HCT116 (cell line): ENCODE data around the gene AQP1. TPM values are rescaled to one million over a fixed set of nuclear protein-coding genes. Genes with fewer than 3 reads are reported as not detected.

Experiments used
- ATAC-seq: fragments of 200-7000 bp; cut with Tn5 transposase; 2 replicates; pipeline ENCODE4 v1.9.1; 2020; ENCODE audit warnings: mild to moderate bottlenecking, moderate library complexity
- BruUV-seq: library from RNA; stranded (reverse); fragments of 400-500 nt; replicated peaks from 2 replicates; lab custom pipeline; 2021; lab: Mats Ljungman, UMichigan
- CTCF ChIA-PET: fragments of 300-600 bp; sonication (Branson Sonifier 250); formaldehyde crosslinking; loops from one replicate; lab custom pipeline; 2021; ENCODE audit warnings: antibody characterized with exemption; lab: Charles Lee
- POLR2A ChIA-PET: fragments of 300-600, 350-600 bp; sonication (Branson Sonifier 250); formaldehyde crosslinking; loops from one replicate; lab custom pipeline; 2021; ENCODE audit warnings: antibody characterized with exemption; lab: Charles Lee
- RAD21 ChIA-PET, 2 experiments: fragments of 300-600 bp; sonication (Branson Sonifier 250); formaldehyde crosslinking; loops; one replicate each; lab custom pipeline; 2023; ENCODE audit warnings: low total read pairs in 2 of 2; ENCODE audit not compliant: uncharacterized antibody in 2 of 2, unreplicated experiment in 2 of 2, low non-redundant PET in 1 of 2; lab: Charles Lee
- DNase-seq: peaks from one replicate; pipeline ENCODE4 v3.0.0-alpha.2; 2010; ENCODE audit warnings: low read depth, low spot score
- H2AFZ ChIP-seq: fragments of 200-600 bp; shearing (Covaris generic), sonication (generic); 2 replicates; pipeline ENCODE4 v1.6.1; 2017; ENCODE audit warnings: low read depth, mixed run types, mixed read lengths, antibody characterized with exemption, low read length; ENCODE audit not compliant: poor library complexity, severe bottlenecking
- H3K27ac ChIP-seq: 2 replicates; pipeline ENCODE4 v1.5.1; 2012; ENCODE audit warnings: low read depth, low read length
- H3K27me3 ChIP-seq: fragments of 200-600 bp; sonication (generic); 2 replicates; pipeline ENCODE4 v1.6.1; 2016; ENCODE audit warnings: mixed run types, low read length, mixed read lengths; ENCODE audit not compliant: insufficient read depth
- H3K36me3 ChIP-seq, 2 experiments: fragments of 200-500 bp in 1 of 2; fragments of 200-600 bp in 1 of 2; sonication (Bioruptor generic) in 1 of 2; sonication (generic) in 1 of 2; 2 replicates each; pipeline versions ENCODE4 v1.5.1 to v1.6.1; 2014 to 2016; ENCODE audit warnings: low read length in 2 of 2, inconsistent platforms in 1 of 2, mixed read lengths in 1 of 2, mixed run types in 1 of 2; ENCODE audit not compliant: insufficient read depth in 2 of 2, control insufficient read depth in 1 of 2
- H3K4me1 ChIP-seq, 2 experiments: fragments of 200-600 bp in 1 of 2; sonication (generic) in 1 of 2; 2 replicates each; pipeline versions ENCODE4 v1.5.1 to v1.6.1; 2012 to 2017; ENCODE audit warnings: low read length in 2 of 2, inconsistent platforms in 1 of 2, mild to moderate bottlenecking in 1 of 2, mixed read lengths in 1 of 2, mixed run types in 1 of 2, moderate library complexity in 1 of 2; ENCODE audit not compliant: insufficient read depth in 2 of 2, control insufficient read depth in 1 of 2
- H3K4me2 ChIP-seq: fragments of 200-600 bp; sonication (generic); 2 replicates; pipeline ENCODE4 v1.6.1; 2017; ENCODE audit warnings: mixed run types, low read length, mixed read lengths
- H3K4me3 ChIP-seq, 2 experiments: fragments of 200-600 bp in 1 of 2; sonication (generic) in 1 of 2; replicated peaks in 1 of 2; 2 replicates each; pipeline ENCODE4 v1.5.1; 2011 to 2016; ENCODE audit warnings: low read length in 2 of 2, control low read depth in 1 of 2, low read depth in 1 of 2, mild to moderate bottlenecking in 1 of 2, mixed read lengths in 1 of 2, mixed run types in 1 of 2
- H3K79me2 ChIP-seq: fragments of 200-600 bp; sonication (generic); 2 replicates; pipeline ENCODE4 v1.6.1; 2017; ENCODE audit warnings: mild to moderate bottlenecking, mixed run types, low read length, moderate library complexity, mixed read lengths; ENCODE audit not compliant: insufficient read depth
- H3K9ac ChIP-seq: fragments of 200-600 bp; sonication (generic); 2 replicates; pipeline ENCODE4 v1.6.1; 2016; ENCODE audit warnings: low read length, mixed read lengths
- H3K9me2 ChIP-seq: fragments of 200-600 bp; sonication (generic), shearing (Covaris generic); 2 replicates; pipeline ENCODE4 v1.6.1; 2017; ENCODE audit warnings: mixed run types, mild to moderate bottlenecking, moderate library complexity; ENCODE audit not compliant: insufficient read depth
- H3K9me3 ChIP-seq, 2 experiments: fragments of 200-500 bp in 1 of 2; fragments of 200-600 bp in 1 of 2; sonication (Bioruptor generic) in 1 of 2; sonication (generic) in 1 of 2; 2 replicates each; pipeline ENCODE4 v1.6.1; 2014 to 2017; ENCODE audit warnings: low read length in 2 of 2, mixed read lengths in 2 of 2, inconsistent platforms in 1 of 2, low read depth in 1 of 2, mild to moderate bottlenecking in 1 of 2, mixed run types in 1 of 2, moderate library complexity in 1 of 2; ENCODE audit not compliant: control insufficient read depth in 1 of 2, insufficient read depth in 1 of 2
- H4K20me1 ChIP-seq: fragments of 200-600 bp; sonication (generic), shearing (Covaris generic); 2 replicates; pipeline ENCODE4 v1.6.1; 2017; ENCODE audit warnings: mixed run types, mild to moderate bottlenecking, moderate library complexity; ENCODE audit not compliant: insufficient read depth
- CEBPB ChIP-seq: IDR thresholded peaks from 2 replicates; pipeline ENCODE4 v1.6.1; 2012; ENCODE audit warnings: low read depth
- CTCF ChIP-seq, 3 experiments: fragments of 200-600 bp in 1 of 3; sonication (generic) in 1 of 3; IDR thresholded peaks in 2 of 3; conservative IDR thresholded peaks in 1 of 3; 2 replicates each; pipeline ENCODE4 v1.5.1; 2012 to 2017; ENCODE audit warnings: low read depth in 2 of 3, low read length in 2 of 3, antibody characterized with exemption in 1 of 3, borderline replicate concordance in 1 of 3, control low read depth in 1 of 3, mild to moderate bottlenecking in 1 of 3, mixed read lengths in 1 of 3, mixed run types in 1 of 3, moderate library complexity in 1 of 3; ENCODE audit not compliant: insufficient read depth in 1 of 3
- FOSL1 ChIP-seq: IDR thresholded peaks from 2 replicates; pipeline ENCODE4 v1.6.1; 2012; ENCODE audit warnings: low read depth
- RAD21 ChIP-seq: IDR thresholded peaks from 2 replicates; pipeline ENCODE4 v1.6.1; 2012; ENCODE audit warnings: low read depth, mild to moderate bottlenecking
- SP1 ChIP-seq: IDR thresholded peaks from 2 replicates; pipeline ENCODE4 v1.6.1; 2012; ENCODE audit warnings: low read depth
- SRF ChIP-seq: IDR thresholded peaks from 2 replicates; pipeline ENCODE4 v1.6.1; 2012; ENCODE audit warnings: low read depth
- TCF7L2 ChIP-seq: IDR thresholded peaks from 2 replicates; pipeline ENCODE4 v1.7.0; 2011; ENCODE audit warnings: borderline replicate concordance, inconsistent platforms; ENCODE audit not compliant: insufficient read depth, insufficient read length; ENCODE audit errors: extremely low read depth
- YY1 ChIP-seq: IDR thresholded peaks from 2 replicates; pipeline ENCODE4 v1.6.1; 2011; ENCODE audit warnings: low read length, low read depth, moderate library complexity, mild to moderate bottlenecking; ENCODE audit not compliant: insufficient replicate concordance; ENCODE audit errors: extremely low read depth
- ZNF274 ChIP-seq: fragments of 200-500 bp; sonication (Bioruptor generic); IDR thresholded peaks from 2 replicates; pipeline ENCODE4 v1.6.1; 2014; ENCODE audit warnings: mild to moderate bottlenecking, low read depth, low read length, inconsistent platforms
- intact Hi-C: fragments of 100-400 bp; cut with micrococcal nuclease; formaldehyde crosslinking; loops from 2 replicates; pipeline ENCODE4 v1.10.0; 2022
- total RNA-seq: library from RNA; stranded (reverse); gene quantifications from one replicate; pipeline ENCODE4 v1.2.1, GENCODE V29; 2021; ENCODE audit not compliant: unreplicated experiment
- TF ChIP-seq, protein P1 (sequence below): IDR thresholded peaks from 2 replicates; pipeline ENCODE4 v1.6.1; 2012

The AQP1 gene
- total RNA-seq, 1 experiment from 2014 or later = 2.0 TPM

DNA sequence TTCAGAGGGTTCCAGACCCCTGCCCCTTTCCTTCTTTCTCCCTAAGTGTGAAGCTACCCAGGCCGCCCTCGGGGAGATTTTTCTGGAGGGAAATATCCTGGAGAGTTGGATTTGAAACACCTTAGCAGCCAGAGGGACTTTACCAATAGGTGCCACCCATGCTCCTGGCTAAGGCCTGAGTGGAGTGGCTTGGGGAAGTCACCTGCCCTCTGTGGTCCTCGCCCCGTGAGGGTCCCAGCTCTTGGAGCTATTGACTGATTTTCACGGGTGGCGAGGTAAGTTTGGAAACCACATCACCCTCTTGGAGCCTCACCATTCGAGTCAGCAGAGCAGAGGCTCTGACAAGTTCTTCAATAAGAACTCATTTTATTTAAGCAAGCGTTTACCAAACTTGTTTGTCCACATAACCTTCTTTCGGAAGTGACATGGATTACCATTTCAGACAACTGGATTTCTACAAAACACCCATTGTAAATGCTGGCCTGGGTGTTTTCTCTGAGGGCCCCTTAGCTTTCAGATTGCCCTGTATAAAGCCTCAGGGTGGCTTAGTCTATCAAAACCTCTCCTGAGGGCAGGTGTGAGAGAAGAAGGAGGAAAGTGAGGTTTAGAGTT, 20.4 kb downstream of the AQP1 start:
- no peak overlapping the region for H3K4me2 ChIP-seq
- ChIA-PET CTCF (no interaction called here), RAD21 (no interaction called here), POLR2A (no interaction called here)
- H3K27me3 ChIP-seq = no peaks in the 10 kb centered on the region
- no peak overlapping the region for H3K4me3 ChIP-seq
- no peak overlapping the region for H3K27ac ChIP-seq
- no peaks in the 10 kb centered on the region for H4K20me1 ChIP-seq
- H2AFZ ChIP-seq = no peak overlapping the region
- no peaks in the 10 kb centered on the region; a peak in 1 of 4 replicates for H3K4me1 ChIP-seq
- no peaks in the 10 kb centered on the region for H3K79me2 ChIP-seq
- intact Hi-C loops = no loop called here
- TF ChIP-seq YY1 = no peak
- no peak for TF ChIP-seq CTCF (IDR thresholded peaks at IDR 0.05 in 2 of 3, conservative IDR thresholded peaks at IDR 0.05 in 1 of 3; ENCODE audit: borderline replicate concordance in 1 of 3, insufficient read depth in 1 of 3, low read depth in 2 of 3, low read length in 2 of 3)
- no peak for TF ChIP-seq FOSL1
- no peak for TF ChIP-seq ZNF274
- TF ChIP-seq SRF = no peak
- no peak for TF ChIP-seq CEBPB
- TF ChIP-seq, protein P1, sequence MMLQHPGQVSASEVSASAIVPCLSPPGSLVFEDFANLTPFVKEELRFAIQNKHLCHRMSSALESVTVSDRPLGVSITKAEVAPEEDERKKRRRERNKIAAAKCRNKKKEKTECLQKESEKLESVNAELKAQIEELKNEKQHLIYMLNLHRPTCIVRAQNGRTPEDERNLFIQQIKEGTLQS = no peak
- TF ChIP-seq TCF7L2 = no peak
- TF ChIP-seq SP1 = no peak
- TF ChIP-seq RAD21 = no peak
- ATAC-seq (no peak), DNase-seq (no peak)
- H3K9ac ChIP-seq = no peak overlapping the region
- no TSS peak for BruUV-seq
- H3K36me3 ChIP-seq = no peaks in the 10 kb centered on the region
- no peaks in the 10 kb centered on the region for H3K9me2 ChIP-seq
- no peaks in the 10 kb centered on the region; a peak in 1 of 4 replicates for H3K9me3 ChIP-seq
